ENCODE data around the gene NIBAN1. TPM values are rescaled to one million over a fixed set of nuclear protein-coding genes. Genes with fewer than 3 reads are reported as not detected.

The NIBAN1 gene
- total and polyA plus RNA-seq, 9 of the 15 experiments (the other 6 are each of a cell fraction or from before 2014, with no cell fraction given) = 1.5 to 26.6 (median 16.2) TPM

GRCh38 chr1:184935920-184936798 is 38.1 kb downstream of the NIBAN1 start (continued):
- TF ChIP-seq TRIM25 (IDR thresholded peaks at IDR 0.05; ENCODE audit: borderline replicate concordance) = no peak
- no peak for TF ChIP-seq RNF219 (CRISPR knock-in tag; IDR thresholded peaks at IDR 0.05)
- TF ChIP-seq SP1 (CRISPR knock-in tag; IDR thresholded peaks at IDR 0.05) = no peak
- no peak for TF ChIP-seq ZNF699 (CRISPR knock-in tag; IDR thresholded peaks at IDR 0.05; ENCODE audit: insufficient replicate concordance)

GRCh38 chr1:184933944-184934343 is 40.4 kb downstream of the NIBAN1 start:
- no peaks in the 10 kb centered on the region; the same call in 2 of the 3 replicates for H3K79me2 ChIP-seq (ENCODE audit: control insufficient read depth, insufficient read depth, low read length)
- peaks cover 14% of the 10 kb centered on the region; the same call in 1 of the 2 replicates for H4K20me1 ChIP-seq (replicated peaks; ENCODE audit: control insufficient read depth, insufficient read depth, low read length)
- intact Hi-C loops (cut with micrococcal nuclease) = loop anchor here (5.0 kb wide), 1 partner anchor 127 kb away; no protein-coding TSS in a partner anchor
- POLR2A ChIA-PET = no interaction called here
- no peaks in the 10 kb centered on the region for H3K9me1 ChIP-seq (ENCODE audit: control insufficient read depth, insufficient read depth, low read length)
- in situ Hi-C loops (cut with MboI) = no loop called here
- CTCF ChIA-PET (ENCODE audit: low intra/inter-chr PET ratio) = no interaction called here
- no TSS peak for BruUV-seq (replicated peaks)
- H3K27me3 ChIP-seq (ENCODE audit: control insufficient read depth in 2 of 2, insufficient read depth in 2 of 2, low read length in 2 of 2) = no peaks in the 10 kb centered on the region
- H3K9ac ChIP-seq (ENCODE audit: insufficient read depth in 1 of 2, low read depth in 2 of 2, low read length in 2 of 2) = no peak overlapping the region
- H2AFZ ChIP-seq (ENCODE audit: low read depth, low read length) = no peak overlapping the region
- FAIRE-seq (no peak), DNase-seq (ENCODE audit: extremely low read depth in 1 of 4, low spot score in 3 of 4) (no peak), ATAC-seq (no peak)
- 58% methylated on average over 2 of the region's 2 CpGs for WGBS (ENCODE audit: insufficient coverage, low coverage, missing lambda C conversion rate)
- TF ChIP-seq ZNF146 (CRISPR knock-in tag; IDR thresholded peaks at IDR 0.05; ENCODE audit: unreplicated experiment) (peak; percentile 92), ZNF134 (CRISPR knock-in tag; conservative IDR thresholded peaks at IDR 0.05) (no peak)
- no peaks in the 10 kb centered on the region for H3K36me3 ChIP-seq (ENCODE audit: control insufficient read depth, insufficient read depth, low read length)
- H3K9me3 ChIP-seq (replicated peaks; ENCODE audit: control insufficient read depth, insufficient read depth, low read depth, low read length) = no peaks in the 10 kb centered on the region
- H3K4me2 ChIP-seq (ENCODE audit: insufficient read depth, low read length) = no peak overlapping the region
- H3K4me3 ChIP-seq = no peak overlapping the region
- H3K27ac ChIP-seq (ENCODE audit: extremely low read depth, low read depth, low read length) = no peak overlapping the region
- H3K4me1 ChIP-seq (replicated peaks in 1 of 2; ENCODE audit: control insufficient read depth in 2 of 2, insufficient read depth in 2 of 2, low read length in 2 of 2) = peaks cover 0 to 10% of the 10 kb centered on the region in 2 experiments; a peak in 2 of 5 replicates

Data from K562 (cell line).